Body of pancreas (tissue), 4 donors: ENCODE data around the gene CEACAM3. TPM values are rescaled to one million over a fixed set of nuclear protein-coding genes. Genes with fewer than 3 reads are reported as not detected.

Source experiments
- ATAC-seq: fragments of 150-250 bp; one replicate; pipeline ENCODE4 v1.9.1; 2016
- DNase-seq, 4 donors: peaks; one replicate each; pipeline ENCODE4 v3.0.0-alpha.2; 2019
- H3K27ac ChIP-seq, 4 donors: fragments of 200-600 bp; sonication (generic); 1 replicate in 3 of 4; 2 replicates in 1 of 4; pipeline versions ENCODE4 v1.5.1 to v1.6.1; 2016 to 2019; ENCODE audit warnings: mild to moderate bottlenecking in 1 of 4, mixed read lengths in 1 of 4, moderate library complexity in 1 of 4
- H3K27me3 ChIP-seq, 2 donors: fragments of 200-600 bp; sonication (generic); one replicate each; pipeline ENCODE4 v1.6.0; 2016; ENCODE audit warnings: mild to moderate bottlenecking in 1 of 2
- H3K36me3 ChIP-seq, 2 donors: fragments of 200-600 bp; sonication (generic); replicated peaks in 1 of 2; 2 replicates each; pipeline ENCODE4 v1.5.1; 2016; ENCODE audit warnings: low read depth in 2 of 2; ENCODE audit not compliant: insufficient read depth in 1 of 2
- H3K4me1 ChIP-seq: fragments of 200-600 bp; sonication (generic); one replicate; pipeline ENCODE4 v1.6.0; 2016
- H3K4me3 ChIP-seq, 2 donors: fragments of 200-600 bp; sonication (generic); 1 replicate in 1 of 2; 2 replicates in 1 of 2; pipeline ENCODE4 v1.5.1; 2016 to 2019
- H3K9me3 ChIP-seq, 3 donors: fragments of 200-600 bp; sonication (generic); 1 replicate in 2 of 3; 2 replicates in 1 of 3; pipeline ENCODE4 v1.5.1; 2016
- POLR2A ChIP-seq, 3 donors: fragments of 450-650 bp; IDR thresholded peaks; one replicate each; pipeline ENCODE4 v1.6.1; 2016; ENCODE audit warnings: antibody characterized with exemption in 3 of 3, mild to moderate bottlenecking in 2 of 3
- WGBS, 2 donors: methylation state at CpG; one replicate each; pipeline ENCODE4 v1.1.5; 2017; 5-methylcytosine and 5-hydroxymethylcytosine counted together
- intact Hi-C: fragments of 100-400 bp; cut with DNase I; formaldehyde crosslinking; loops from one replicate; pipeline ENCODE4 v1.15.1; 2023
- total RNA-seq, 2 donors: library from RNA; depleted of rRNA; stranded (reverse); fragments of >200 nt; gene quantifications; one replicate each; pipeline ENCODE4 v1.1.0, GENCODE V29; 2016
- TF ChIP-seq, protein P1 (sequence below), 7 experiments: fragments of 450-650 bp in 4 of 7; fragments of 200-600 bp in 3 of 7; sonication (generic) in 3 of 7; IDR thresholded peaks; one replicate each; pipeline ENCODE4 v1.5.1; 2016 to 2019; ENCODE audit warnings: antibody characterized with exemption in 7 of 7

Gene CEACAM3
- total RNA-seq, 2 donors from 2014 or later = not detected

DNA sequence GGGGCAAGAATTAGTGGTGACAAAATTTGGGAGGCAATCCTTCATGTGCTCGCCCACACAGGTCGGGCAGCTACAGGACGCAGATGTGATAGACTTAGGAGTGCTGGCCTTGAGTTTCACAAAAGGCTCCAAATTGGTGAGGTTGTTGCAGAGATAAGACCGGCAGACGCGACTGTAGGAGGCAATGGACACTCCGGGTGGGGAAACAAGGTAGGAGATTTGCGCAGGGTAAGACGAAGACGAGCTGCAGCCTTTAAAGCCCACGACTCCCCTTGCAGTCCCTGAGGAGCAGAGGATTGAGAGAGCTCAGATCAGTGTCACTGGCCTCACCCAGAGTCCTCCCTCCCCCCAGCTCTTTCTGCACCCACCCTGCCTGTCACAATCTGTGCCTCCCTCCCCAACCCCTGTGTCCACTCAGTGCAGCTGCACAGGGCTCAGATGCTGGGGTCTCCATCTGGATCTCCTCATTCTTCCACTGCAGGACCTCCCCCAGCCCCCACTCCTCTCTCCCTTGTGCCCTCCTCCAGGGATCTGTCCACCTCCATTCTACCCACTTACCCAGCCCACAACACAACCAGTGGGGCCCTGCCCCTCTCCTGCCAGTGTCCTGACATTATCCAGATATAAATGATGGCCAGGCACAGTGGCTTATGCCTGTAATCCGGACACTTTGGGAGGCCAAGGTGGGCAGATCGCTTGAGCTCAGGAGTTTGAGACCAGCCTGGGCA lies 41.8 kb downstream of the CEACAM3 start:
- no peaks in the 10 kb centered on the region for H3K4me1 ChIP-seq
- no peak overlapping the region for H3K4me3 ChIP-seq
- WGBS, 2 donors = 31% methylated on average over 13 of the region's 13 CpGs
- DNase-seq (no peak), ATAC-seq (no peak)
- TF ChIP-seq, protein P1, sequence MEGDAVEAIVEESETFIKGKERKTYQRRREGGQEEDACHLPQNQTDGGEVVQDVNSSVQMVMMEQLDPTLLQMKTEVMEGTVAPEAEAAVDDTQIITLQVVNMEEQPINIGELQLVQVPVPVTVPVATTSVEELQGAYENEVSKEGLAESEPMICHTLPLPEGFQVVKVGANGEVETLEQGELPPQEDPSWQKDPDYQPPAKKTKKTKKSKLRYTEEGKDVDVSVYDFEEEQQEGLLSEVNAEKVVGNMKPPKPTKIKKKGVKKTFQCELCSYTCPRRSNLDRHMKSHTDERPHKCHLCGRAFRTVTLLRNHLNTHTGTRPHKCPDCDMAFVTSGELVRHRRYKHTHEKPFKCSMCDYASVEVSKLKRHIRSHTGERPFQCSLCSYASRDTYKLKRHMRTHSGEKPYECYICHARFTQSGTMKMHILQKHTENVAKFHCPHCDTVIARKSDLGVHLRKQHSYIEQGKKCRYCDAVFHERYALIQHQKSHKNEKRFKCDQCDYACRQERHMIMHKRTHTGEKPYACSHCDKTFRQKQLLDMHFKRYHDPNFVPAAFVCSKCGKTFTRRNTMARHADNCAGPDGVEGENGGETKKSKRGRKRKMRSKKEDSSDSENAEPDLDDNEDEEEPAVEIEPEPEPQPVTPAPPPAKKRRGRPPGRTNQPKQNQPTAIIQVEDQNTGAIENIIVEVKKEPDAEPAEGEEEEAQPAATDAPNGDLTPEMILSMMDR (IDR thresholded peaks at IDR 0.05) = no peak
- no peak for TF ChIP-seq POLR2A (IDR thresholded peaks at IDR 0.05)
- H3K27me3 ChIP-seq = no peaks in the 10 kb centered on the region
- H3K36me3 ChIP-seq = no peaks in the 10 kb centered on the region
- intact Hi-C loops = no loop called here
- no peaks in the 10 kb centered on the region for H3K9me3 ChIP-seq
- H3K27ac ChIP-seq = no peak overlapping the region

DNA sequence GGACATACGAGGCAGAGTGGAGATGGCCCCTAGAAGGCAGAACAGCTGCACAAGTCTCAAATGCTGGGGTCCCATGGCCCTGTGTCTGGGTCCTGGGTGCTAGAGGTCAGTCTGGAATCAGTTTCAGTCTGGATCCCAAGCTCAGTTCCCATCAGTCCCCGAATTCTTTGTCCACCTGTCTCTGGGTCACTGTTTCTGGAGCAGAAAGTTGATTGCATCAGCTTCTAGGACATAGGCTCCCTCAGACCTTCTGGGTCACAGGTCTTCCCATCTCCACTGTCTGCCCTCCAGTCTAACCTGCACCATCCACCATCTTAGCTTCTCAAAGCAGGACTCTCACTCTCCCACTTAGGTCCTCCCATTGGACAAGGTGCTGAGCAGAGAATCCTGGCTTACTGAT lies 42.8 kb downstream of the CEACAM3 start:
- 11 to 42% methylated on average over 1 to 2 of the region's 2 CpGs for WGBS, 2 donors
- no peak overlapping the region for H3K4me3 ChIP-seq
- no peak for TF ChIP-seq POLR2A (IDR thresholded peaks at IDR 0.05)
- TF ChIP-seq, protein P1 (IDR thresholded peaks at IDR 0.05) = no peak
- ATAC-seq (no peak), DNase-seq (no peak)
- no peak overlapping the region for H3K27ac ChIP-seq
- intact Hi-C loops = no loop called here
- no peaks in the 10 kb centered on the region for H3K27me3 ChIP-seq
- no peaks in the 10 kb centered on the region for H3K9me3 ChIP-seq
- H3K4me1 ChIP-seq = no peaks in the 10 kb centered on the region
- no peaks in the 10 kb centered on the region for H3K36me3 ChIP-seq

DNA sequence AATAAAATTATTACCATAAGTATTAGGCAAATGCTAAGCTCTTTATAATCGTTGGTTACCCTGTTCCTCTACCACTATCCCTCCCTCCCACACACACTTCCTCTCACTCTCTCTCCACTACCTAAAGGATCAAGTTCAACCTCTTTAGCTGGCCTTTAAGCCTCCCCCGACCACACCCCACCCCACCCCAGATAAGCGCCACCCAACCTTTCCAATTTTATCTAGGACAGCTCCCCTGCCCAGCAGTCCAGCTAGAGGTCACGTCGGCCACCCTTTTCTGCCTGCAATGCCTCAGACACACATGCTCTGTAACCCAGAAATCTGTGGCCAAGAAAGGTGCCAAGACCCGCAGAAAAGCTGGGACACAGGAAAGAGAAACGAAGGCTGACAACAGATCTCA lies 47.0 kb downstream of the CEACAM3 start:
- Histone ChIP-seq H3K27ac (no peak overlapping the region), H3K9me3 (no peaks in the 10 kb centered on the region), H3K27me3 (no peaks in the 10 kb centered on the region), H3K4me1 (no peaks in the 10 kb centered on the region), H3K36me3 (no peaks in the 10 kb centered on the region), H3K4me3 (no peak overlapping the region)
- WGBS, 2 donors = 40 to 43% methylated on average over 6 to 7 of the region's 7 CpGs
- intact Hi-C loops = no loop called here
- ATAC-seq = no peak
- DNase-seq = no peak
- TF ChIP-seq POLR2A (IDR thresholded peaks at IDR 0.05) = no peak
- TF ChIP-seq, protein P1 (IDR thresholded peaks at IDR 0.05) = no peak

GRCh38 chr19:41844601-41845000 lies 48.2 kb downstream of the CEACAM3 start, which contains the start of gene LYPD4:
TSS of gene LYPD4 (minus strand) at chr19:41844683. CDS start at chr19:41839285, 5,398 bp downstream.
- 74 to 75% methylated on average over 28 to 29 of the region's 30 CpGs for WGBS, 2 donors
- no peak within 1 kb of the TSS for H3K4me3 ChIP-seq
- no peaks in the 10 kb centered on the region for H3K4me1 ChIP-seq
- H3K9me3 ChIP-seq = no peaks in the 10 kb centered on the region
- ATAC-seq = no peak
- DNase-seq = no peak
- H3K27ac ChIP-seq = no peak within 1 kb of the TSS
- H3K36me3 ChIP-seq = no peaks in the 10 kb centered on the region
- TF ChIP-seq, protein P1 (IDR thresholded peaks at IDR 0.05) = no peak
- no peak for TF ChIP-seq POLR2A (IDR thresholded peaks at IDR 0.05)
- intact Hi-C loops = no loop called here
- H3K27me3 ChIP-seq = no peaks in the 10 kb centered on the region

GRCh38 chr19:41845001-41845050 lies 48.4 kb downstream of the CEACAM3 start, which contains the start of gene DMRTC2:
TSS of gene DMRTC2 (plus strand) at chr19:41845042. CDS start at chr19:41847429, 2,387 bp downstream.
- ATAC-seq = no peak
- Histone ChIP-seq H3K27ac (no peak within 1 kb of the TSS), H3K36me3 (no peaks in the 10 kb centered on the region), H3K9me3 (no peaks in the 10 kb centered on the region), H3K4me3 (no peak within 1 kb of the TSS), H3K27me3 (no peaks in the 10 kb centered on the region), H3K4me1 (no peaks in the 10 kb centered on the region)
- 81 to 95% methylated on average over 3 of the region's 3 CpGs for WGBS, 2 donors
- intact Hi-C loops = no loop called here
- no peak for DNase-seq
- TF ChIP-seq, protein P1 (IDR thresholded peaks at IDR 0.05) = no peak
- TF ChIP-seq POLR2A (IDR thresholded peaks at IDR 0.05) = no peak
